ENCODE data around the gene BCO2.

GRCh38 chr11:112223121-112223520 is 47.8 kb downstream of the BCO2 start:
- TF ChIP-seq POLR2A (IDR thresholded peaks at IDR 0.05) (no peak), CTCF (IDR thresholded peaks at IDR 0.05) (no peak), EP300 (IDR thresholded peaks at IDR 0.05) (no peak)
